B cell (primary cell): Measurements from ENCODE around the gene INPP4A.

Experiments
- CTCF ChIP-seq: fragments of 200-600 bp; IDR thresholded peaks from one replicate; pipeline ENCODE4 v1.8.0; 2022; ENCODE audit warnings: antibody characterized with exemption, mild to moderate bottlenecking
- EZH2 ChIP-seq: IDR thresholded peaks from 2 replicates; pipeline ENCODE4 v1.6.1; 2012; ENCODE audit warnings: borderline replicate concordance, low read depth, mild to moderate bottlenecking, moderate library complexity, low read length; ENCODE audit not compliant: insufficient read depth, poor library complexity, severe bottlenecking

GRCh38 chr2:98588880-98589431, 144.3 kb downstream of the INPP4A start:
- TF ChIP-seq CTCF, result no peak
- TF ChIP-seq EZH2, result no peak
